SW480 (cell line): ENCODE measurements around the gene ME3.
"Not testable (repeated sequence)": the region's sequence is repeated elsewhere in the genome, so short reads cannot be mapped to it uniquely, and the experiment has no call there.

Experiments used
- DNase-seq: peaks from one replicate; pipeline ENCODE4 v3.0.0-alpha.2; 2016; ENCODE audit warnings: low spot score

ME3 gene

DNA sequence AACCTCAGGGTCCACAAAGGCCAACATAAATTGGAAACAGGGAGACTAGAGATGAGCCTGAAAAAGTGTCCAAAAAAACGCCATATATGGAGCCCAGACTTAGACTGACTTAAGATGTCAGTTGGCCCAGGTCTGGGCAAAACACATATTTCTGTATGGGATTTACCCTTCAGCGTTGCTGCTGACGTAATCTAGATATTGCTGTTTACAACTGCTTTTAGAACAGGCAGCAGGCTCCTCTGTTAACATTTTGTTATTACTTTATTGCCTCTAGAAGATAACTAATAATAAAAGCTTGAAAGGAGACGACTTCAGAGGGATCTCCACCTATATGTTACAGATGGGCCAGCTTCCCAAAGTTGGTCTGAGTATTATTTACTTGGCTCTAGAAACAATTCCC lies 8.7 kb downstream of the ME3 start:
- no peak for DNase-seq

DNA sequence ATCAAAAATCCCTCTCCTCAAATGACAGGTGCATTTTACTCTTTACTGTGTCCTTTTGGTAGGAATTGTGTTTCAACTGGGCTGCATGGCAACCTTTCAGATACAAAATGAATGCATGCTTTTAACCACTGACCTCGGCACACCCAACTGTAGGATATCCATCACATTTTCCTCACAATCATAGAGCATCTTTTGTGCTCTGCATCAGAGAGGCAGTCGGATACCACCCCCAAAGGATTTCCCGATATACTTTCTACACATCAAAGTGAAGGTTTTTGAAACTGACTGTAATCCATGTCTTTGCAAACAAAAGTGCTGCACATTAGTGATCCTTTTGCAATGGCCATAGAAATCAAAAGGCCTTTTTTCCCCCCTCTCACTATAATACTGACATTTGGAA lies 9.1 kb downstream of the ME3 start:
- DNase-seq, result no peak

DNA sequence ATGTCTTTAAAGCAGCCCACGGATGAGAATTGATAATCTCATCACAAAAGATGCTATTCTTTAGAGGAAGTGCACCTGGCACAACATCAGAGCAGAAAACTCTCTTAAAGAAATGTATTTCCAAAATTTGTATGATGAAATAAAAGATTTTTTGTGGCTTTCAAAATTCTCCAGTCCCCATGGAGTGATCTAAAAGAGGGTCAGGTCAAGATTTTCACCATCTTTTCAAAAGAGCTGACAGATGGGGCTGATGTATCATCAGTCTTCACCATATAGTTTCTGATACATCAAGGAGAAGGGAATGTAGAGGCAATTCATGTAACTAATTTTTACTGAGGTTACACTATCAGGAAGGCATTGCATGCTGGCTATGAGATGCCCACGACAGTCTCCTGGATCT lies 11.7 kb downstream of the ME3 start:
- DNase-seq, result no peak

DNA sequence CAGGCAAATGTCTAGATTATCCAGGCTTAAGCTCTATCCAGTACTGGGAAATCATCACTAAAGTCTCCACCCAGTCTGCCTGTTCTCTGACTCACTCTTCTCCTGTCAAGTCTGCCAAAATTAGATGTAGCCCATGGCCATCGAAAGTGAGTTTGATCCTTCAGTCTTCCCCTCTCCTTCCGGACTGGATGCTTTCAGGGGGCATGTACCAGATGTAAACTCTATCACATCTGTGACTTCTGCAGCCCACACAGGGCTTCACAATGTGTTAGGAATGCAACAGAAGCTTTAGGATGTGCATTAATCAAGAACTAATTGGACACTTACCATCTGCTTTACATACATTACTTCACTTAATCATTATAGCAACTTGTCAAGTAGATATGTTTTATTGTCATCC lies 12.3 kb downstream of the ME3 start:
- no peak for DNase-seq

DNA sequence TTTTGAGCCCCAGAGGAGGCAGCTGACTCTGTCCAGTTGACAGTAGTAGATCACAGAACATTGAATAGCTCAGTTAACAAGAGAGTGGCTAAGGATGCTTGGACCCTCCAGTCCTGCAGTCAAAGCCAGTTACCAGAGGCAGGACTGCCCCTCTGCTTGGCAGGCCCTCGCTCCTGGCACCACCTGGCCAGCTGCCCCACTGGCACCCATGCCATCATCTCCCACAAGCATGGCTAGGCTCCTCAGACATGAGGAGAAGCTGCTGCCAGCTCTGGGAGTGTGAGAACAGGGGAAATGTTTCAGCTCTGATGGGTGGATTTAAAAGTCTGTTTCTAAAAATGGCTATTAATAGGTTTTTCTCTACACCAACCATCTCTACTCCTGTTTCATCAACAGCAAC lies 13.9 kb downstream of the ME3 start:
- no peak for DNase-seq

DNA sequence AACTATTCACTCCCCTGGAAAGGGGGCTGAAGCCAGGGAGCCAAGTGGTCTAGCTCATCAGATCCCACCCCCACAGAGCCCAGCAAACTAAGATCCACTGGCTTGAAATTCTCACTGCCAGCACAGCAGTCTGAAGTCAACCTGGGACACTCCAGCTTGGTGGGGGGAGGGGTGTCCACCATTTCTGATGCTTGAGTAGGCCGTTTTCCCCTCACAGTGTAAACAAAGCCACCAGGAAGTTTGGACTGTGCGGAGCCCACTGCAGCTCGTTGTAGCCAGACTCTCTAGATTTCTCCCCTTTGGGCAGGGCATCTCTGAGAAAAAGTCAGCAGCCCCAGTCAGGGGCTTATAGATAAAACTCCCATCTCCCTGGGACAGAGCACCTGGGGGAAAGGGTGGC lies 27.2 kb downstream of the ME3 start:
- not testable (repeated sequence) for DNase-seq

DNA sequence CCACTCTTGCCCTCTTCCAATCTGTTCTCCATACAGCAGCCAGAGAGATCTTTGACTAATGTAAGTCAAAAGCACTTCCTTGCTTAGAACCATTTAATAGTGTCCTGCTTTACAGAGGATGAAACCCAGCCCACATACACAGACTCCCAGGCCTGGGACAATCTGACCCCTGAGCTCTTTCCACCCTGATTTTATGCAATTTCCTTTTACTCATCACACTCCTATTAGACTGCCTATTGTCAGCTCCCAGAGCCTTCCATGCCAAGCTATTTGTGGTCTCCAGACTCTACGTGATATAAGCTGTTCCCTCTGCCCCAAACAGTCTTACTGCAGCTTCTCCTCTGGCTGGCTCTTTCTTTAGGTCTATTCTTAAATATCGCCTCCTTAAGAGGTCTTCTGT lies 28.1 kb downstream of the ME3 start:
- DNase-seq, result no peak

DNA sequence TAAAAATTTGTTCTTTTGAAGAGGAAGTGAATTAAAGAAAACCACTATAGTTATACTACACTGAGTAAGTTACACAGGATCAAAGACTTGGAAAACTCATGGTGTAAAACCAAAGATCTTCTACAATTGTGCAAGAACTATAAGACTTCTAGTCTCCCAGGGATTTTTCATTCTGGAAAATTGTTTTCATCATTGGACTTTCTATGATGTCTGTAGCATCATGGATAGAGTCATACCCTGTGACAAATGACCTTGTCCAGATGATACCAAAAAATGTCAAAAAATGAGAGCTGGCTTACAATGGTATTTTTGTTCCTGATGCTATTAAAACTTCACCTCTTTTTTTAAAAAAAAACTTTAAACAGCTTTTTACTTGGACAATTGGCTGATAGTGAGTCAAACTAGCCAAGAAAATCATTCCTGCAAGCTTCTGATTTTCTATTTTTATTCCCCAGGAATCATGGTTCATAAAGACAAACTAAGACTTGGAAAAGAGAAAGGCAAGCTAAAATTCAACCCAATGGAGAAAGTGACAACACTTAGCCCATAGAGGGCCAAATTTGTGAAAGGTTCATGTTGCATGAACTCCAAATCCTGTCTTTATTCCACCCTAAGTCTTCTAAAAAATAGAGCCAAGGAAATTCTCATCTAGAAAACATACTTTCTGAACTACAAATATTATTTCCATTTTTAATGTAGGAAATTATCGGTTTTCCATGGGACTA lies 30.7 kb downstream of the ME3 start:
- DNase-seq, result no peak

DNA sequence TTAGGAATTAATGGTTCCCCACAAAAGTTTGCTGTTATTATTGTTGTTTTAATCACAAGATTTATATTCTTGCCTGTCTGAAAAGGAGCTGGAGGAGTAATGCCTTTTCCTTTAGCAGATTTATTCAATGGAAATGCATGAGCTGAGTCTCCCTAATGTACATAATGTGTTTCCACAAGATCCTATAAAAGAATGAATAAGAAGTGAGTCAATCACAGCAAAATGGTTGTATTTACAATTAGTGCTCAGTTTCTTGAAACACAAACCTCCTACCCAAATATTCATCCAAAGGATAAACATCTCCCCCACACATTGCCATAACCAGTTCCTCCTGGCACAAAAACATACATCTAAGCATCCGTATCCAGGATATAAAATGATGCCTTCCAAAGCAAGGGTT lies 33.3 kb downstream of the ME3 start:
- DNase-seq, result no peak

DNA sequence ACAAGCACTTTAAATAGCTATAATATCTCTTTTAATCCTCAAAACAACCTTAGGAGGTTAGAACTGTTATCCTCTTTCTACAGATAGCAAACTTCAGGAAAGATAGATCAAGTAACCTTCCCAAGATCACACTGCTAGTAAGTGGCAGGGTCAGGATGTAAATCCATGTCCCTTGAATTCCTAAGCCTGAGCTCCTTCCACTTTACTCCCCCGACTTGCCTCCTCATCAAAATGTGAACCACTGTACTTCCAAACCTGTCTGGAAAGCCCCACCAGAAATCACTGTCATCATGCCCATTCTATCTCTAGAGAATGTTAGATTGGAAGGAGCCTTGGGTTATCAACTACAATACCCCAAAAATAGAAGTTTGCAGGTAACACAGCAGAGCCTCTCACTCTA lies 33.7 kb downstream of the ME3 start:
- no peak for DNase-seq

DNA sequence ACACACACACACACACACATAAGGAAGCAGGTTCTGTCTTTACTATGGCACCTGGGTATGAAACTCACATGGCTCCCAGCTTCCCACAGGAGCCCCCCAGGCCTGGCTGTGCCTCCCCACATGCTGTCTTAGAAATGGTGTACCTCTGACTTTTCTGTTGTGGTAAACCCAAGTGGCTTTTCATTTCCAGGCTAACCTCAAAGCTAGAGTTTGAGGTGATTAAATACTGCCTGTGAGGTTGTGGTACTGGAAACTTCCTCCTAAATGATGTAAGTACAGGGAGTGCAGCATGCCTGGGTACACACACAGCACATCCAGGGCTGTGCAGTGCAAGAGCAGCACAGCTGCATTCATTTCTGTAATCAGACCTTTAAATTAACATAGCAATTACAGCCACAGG lies 34.4 kb downstream of the ME3 start:
- DNase-seq, result no peak

DNA sequence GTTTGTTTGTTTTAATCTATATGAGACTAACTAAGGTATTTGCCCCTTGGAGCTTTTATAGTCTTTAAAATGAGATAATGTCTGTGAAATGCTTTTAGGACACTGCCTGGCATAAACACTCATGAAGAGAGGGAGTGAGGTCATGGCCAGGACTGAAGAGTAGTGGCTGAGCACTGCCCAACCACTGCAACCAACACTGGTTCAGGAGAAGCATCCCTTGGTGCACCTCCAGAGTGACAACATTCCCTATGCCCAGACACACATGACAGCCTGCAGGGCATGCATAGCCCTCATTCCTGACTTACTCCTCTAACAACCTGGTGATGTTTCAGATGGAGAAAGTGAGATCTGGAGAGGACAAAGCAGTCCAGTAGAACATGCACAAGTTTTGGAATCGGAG lies 36.1 kb downstream of the ME3 start:
- no peak for DNase-seq

DNA sequence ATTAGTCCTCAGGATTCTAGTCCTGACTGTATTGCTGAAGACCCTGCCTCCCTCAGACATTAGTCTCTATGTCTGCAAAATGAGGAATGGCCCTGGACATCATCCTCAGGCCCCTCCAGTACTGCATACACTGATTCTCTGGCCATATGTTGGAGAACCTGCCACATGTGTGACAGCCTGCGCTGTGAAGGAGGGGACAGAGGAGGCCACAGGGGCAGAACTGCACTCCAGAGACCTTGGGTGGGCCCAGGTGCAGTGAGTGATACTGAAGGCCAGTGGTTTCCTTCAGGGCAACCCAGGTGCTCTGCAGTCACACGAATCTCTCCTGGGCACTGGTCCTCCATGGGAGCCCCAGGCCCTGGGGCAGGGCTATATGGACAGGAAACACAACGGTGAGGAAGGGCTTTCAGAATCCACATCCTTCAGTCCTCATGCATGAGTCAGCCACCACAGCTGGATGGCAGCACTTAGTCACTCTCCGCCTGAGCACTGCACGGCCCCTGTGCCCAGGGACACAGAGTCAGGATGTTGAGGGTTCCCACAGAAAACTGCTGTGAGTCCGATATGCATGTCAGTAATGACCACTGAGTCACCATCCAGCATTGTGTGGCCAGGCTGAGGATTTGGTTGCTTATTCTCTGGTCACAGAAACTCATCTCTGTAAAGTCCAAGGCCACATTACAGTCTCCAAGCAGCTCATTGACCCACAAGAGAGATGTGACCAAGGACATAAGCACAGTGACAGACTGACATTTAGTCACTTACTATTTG lies 39.7 kb downstream of the ME3 start:
- peak; percentile 93 for DNase-seq

DNA sequence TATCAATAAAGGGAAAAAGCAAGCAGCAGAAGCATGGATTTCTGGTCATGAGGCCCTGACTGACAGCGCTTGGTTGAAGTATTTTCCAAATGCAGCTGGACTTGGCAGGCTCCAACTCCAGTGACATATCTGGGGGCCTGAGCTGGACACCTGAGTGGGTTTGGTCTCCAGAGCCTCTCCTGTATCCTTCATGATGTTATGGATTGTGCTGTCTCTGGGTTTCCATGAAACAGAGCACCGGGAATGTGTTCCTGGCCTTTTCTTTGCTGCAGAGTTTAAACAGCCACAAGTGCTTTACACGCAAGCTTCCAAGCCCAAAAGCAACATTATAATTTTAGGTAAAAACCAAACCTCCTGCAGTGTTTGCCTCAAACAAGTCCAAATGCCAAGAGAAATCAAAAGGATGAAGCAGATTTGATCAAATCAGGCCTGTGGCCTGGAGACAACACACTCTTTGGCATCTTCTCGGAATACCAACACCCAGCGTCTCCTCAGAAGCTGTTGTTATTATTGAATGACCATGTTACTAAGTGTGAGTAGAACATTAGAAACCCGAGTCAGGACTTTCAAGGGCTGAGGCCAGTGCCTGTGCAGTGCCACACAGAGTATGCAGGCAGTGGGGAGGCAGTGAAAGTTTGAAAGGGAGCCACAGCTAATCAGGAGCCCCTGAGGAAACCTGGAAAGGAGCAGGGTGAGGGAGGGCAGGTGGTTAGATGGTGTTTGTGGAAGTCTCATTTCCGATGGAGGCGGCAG lies 42.0 kb downstream of the ME3 start:
- no peak for DNase-seq

DNA sequence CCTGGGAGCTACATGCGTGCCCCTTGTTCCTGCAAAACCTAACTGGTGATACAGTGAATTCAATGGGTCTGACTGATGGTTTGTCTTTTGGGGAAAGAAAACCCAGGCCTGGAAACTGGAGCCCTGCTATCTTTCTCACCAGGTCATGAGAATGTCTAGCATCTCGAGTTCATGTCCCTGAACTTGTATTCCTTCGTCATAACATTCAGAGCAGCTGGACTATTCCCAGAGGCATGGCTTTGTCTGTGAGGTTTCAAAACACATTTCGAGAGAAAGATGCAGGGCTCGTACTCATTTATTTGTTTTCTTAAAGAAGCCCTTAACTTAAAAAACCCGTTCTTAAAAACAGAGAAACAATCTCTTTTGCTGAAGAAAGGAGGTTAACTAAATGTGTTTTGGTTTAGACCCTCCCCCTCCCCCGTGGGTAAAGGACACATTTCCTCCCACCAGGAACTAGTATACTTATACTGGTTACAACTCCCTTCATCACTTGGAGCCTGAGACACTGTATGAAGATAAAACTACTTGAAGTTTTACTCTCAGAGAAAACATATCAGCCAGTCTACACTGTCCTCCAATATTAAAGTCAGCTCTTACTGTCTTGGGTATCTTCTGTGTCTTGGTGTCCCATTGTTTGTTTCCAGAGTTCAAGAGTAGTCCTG lies 43.2 kb downstream of the ME3 start:
- DNase-seq, result no peak

DNA sequence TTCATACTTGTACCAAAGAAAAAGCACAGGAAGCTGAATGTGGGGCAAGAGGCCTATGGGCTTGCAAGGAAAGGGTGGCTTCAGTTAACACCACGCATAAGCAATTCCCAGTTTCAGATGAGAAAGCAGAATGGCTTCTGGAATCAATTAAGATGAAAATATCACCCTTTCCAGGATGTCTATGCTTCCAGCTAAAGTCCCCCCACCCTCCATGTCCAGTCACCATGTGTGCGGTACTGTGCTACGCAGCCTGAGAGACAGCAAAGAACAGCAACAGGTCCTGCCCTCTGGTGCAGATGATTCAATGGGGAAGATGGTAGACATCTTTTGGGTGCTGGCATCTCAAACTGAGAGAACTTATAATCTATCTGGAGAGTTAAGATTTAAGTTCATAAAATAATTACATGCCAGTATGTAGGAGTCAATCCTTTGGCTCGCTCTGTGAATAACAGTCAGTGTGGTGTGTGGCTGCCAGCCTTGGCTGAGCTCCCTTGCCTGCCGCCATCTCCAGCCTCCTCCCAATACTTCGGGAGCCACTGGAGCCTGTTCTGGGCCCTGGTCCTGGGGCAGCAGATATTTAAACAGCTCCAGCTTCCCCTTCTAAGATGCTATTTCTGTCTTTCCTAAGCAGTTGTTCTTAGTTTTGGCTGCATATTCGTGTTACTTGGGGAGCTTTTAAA lies 44.5 kb downstream of the ME3 start:
- DNase-seq, result no peak

DNA sequence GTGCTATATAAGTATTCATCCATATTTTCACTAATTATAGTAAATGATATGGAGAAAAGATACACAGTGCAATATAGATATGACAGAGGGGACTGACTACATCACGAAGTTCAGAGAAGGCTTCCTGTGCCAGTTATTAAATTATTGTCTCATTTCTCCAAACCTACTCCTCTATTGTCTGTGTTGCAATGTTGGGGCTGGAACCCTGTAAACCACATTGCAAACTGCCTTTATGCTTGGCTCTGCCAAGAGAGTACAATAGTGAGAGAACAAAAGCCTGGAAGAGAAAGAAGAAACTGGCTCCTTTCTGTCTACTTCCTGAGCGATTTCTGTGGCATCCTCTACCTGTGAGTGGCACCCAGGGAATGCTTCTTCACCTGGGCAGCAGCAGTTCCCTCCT lies 46.4 kb downstream of the ME3 start:
- no peak for DNase-seq

DNA sequence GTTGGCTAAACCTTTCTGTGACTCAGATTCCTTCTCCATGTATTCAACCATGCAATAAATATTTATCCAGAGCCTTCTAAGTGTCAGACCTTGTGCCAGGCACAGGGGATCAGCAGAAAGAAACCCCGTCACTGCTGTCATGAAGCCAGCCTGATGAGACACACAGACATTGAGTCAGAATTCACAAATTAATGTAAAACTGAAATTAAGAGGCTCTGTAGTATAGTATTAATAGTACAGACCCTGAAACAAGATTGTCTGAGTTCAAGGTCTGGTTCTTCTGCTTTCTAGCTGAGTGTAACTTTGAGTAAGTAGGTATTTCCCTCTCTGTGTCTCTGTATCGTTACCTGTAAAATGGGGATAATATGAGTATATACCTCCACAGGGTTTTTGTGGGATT lies 46.9 kb downstream of the ME3 start:
- no peak for DNase-seq

DNA sequence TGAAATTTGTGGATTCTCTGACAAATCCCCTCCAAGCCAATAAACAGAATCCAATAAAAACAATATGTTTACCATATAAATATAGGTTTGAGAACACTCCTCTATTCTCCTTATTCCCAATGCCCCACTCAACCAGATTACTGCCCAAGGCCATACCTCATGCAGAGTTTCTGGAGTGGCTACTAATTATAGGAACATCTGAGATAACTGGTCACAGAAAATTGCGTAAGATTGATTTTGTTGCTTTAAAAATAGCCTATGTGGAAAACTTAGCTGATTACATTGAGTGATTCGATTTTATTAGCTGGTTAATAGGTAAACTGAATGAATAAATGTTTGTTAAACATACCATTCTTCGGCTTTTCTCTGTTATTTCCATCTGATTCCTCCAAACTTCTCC lies 48.0 kb downstream of the ME3 start:
- DNase-seq, result no peak

DNA sequence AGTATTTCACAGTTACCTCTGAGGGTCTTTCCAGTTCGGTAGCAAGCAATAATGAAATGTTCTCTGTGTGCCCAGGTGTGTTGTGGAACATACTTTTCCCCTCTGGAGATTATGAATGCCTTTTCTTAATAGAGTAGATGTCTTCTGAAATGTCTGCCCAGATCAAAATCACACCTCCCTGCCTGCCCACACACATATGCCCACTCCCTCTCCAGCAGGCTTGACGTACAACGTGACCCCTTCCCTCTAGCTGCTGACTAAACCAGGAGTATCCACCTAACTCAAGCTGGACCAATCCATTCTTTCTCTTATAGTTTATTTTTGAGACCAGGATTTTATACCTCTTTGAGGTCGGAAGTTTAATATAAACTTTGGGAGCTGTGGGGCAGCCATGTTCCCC lies 48.7 kb downstream of the ME3 start:
- no peak for DNase-seq

DNA sequence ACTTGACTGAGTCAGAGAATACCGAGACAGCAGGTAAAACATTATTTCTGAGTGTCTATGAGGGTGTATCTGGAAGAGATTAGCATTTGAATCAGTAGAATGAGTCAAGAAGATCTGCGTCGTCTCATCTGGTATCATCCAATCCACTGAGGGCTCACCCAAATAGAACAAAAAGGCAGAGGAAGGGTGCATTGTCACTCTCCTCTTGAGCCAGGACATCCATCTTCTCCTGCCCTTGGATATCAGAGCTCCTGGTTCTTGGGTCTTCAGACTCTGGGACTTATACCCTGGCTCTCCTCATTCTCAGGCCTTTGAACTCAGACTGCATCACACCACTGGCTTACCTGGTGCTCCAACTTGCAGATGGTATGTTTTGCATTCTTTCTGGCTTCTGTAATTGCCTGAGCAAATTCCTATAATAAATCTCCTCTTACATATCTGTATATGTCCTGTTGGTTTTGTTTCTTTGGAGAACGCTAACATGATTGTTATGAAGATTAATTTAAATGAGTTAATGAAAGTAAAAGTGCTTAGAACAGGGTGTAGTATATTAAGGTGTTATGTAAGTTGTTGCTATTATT lies 49.3 kb downstream of the ME3 start:
- DNase-seq, result no peak

DNA sequence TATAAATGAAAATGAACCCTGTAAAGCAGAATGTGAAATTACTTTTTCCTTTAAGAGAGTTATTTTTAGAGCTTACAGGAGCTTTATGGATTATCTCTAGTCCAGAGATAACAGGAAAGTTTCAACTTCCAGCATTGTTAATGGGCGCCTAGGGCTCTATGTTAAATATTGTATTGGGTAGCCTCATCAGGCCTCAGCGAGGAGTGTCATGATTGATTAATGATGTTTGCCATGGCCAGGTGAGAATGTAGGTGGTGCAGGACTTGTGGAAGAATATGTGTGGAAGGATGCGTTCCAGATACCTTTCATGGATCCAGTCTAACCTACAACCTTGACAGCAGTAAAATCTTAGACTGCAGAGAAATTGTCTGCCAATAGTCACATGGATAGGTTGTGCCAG lies 50.6 kb downstream of the ME3 start:
- no peak for DNase-seq
